PC-3 (cell line): ENCODE measurements around the gene TMEM132E. TPM values are rescaled to one million over a fixed set of nuclear protein-coding genes. Genes with fewer than 3 reads are reported as not detected.

Source experiments
- ATAC-seq: fragments of 200-7000 bp; cut with Tn5 transposase; 2 replicates; pipeline ENCODE4 v1.9.1; 2020; ENCODE audit warnings: mild to moderate bottlenecking, moderate library complexity
- BruUV-seq: library from RNA; stranded (reverse); fragments of 400-500 nt; replicated peaks from 2 replicates; lab custom pipeline; 2021; lab: Mats Ljungman, UMichigan
- CTCF ChIA-PET: fragments of 300-600 bp; sonication (Branson Sonifier 250); formaldehyde crosslinking; loops from one replicate; lab custom pipeline; 2022; ENCODE audit warnings: antibody characterized with exemption; lab: Charles Lee
- POLR2A ChIA-PET: fragments of 300-600 bp; sonication (Branson Sonifier 250); formaldehyde crosslinking; loops from one replicate; lab custom pipeline; 2022; ENCODE audit warnings: antibody characterized with exemption; ENCODE audit not compliant: unreplicated experiment; lab: Charles Lee
- DNase-seq: peaks from one replicate; pipeline ENCODE4 v3.0.0-alpha.2; 2015
- H2AFZ ChIP-seq: fragments of 300-600 bp; sonication (generic); 2 replicates; pipeline ENCODE4 v1.6.0; 2016; ENCODE audit warnings: antibody characterized with exemption, low read length
- H3F3A ChIP-seq: fragments of 300-600 bp; sonication (generic); one replicate; pipeline ENCODE4 v1.6.0; 2017; ENCODE audit warnings: antibody characterized with exemption, low read length, control low read depth, mild to moderate bottlenecking; ENCODE audit not compliant: unreplicated experiment
- H3K27ac ChIP-seq: fragments of 300-600 bp; sonication (generic); 2 replicates; pipeline ENCODE4 v1.5.1; 2016; ENCODE audit warnings: mild to moderate bottlenecking, low read length
- H3K27me3 ChIP-seq: fragments of 300-600 bp; sonication (generic); 2 replicates; pipeline ENCODE4 v1.6.1; 2016; ENCODE audit warnings: low read length, mixed read lengths
- H3K36me3 ChIP-seq: fragments of 300-600 bp; sonication (generic); 2 replicates; pipeline ENCODE4 v1.6.1; 2016; ENCODE audit warnings: low read depth, mixed run types, low read length, mixed read lengths
- H3K4me1 ChIP-seq: fragments of 300-600 bp; sonication (generic); 2 replicates; pipeline ENCODE4 v1.5.1; 2016; ENCODE audit warnings: low read length; ENCODE audit not compliant: insufficient read depth
- H3K4me2 ChIP-seq: fragments of 300-600 bp; sonication (generic); 2 replicates; pipeline ENCODE4 v1.6.0; 2016; ENCODE audit warnings: low read length
- H3K4me3 ChIP-seq: fragments of 300-600 bp; sonication (generic); 2 replicates; pipeline ENCODE4 v1.5.1; 2016; ENCODE audit warnings: mild to moderate bottlenecking, low read length, mixed read lengths
- H3K79me2 ChIP-seq: fragments of 300-600 bp; sonication (generic); 2 replicates; pipeline ENCODE4 v1.6.1; 2017; ENCODE audit warnings: low read length, mixed read lengths
- H3K9ac ChIP-seq: fragments of 300-600 bp; sonication (generic); 2 replicates; pipeline ENCODE4 v1.6.0; 2016; ENCODE audit warnings: mild to moderate bottlenecking, low read length
- H3K9me2 ChIP-seq: fragments of 300-600 bp; sonication (generic); replicated peaks from 2 replicates; pipeline ENCODE4 v1.6.1; 2016; ENCODE audit warnings: mixed run types, low read length, mixed read lengths
- H3K9me3 ChIP-seq: fragments of 300-600 bp; sonication (generic); 2 replicates; pipeline ENCODE4 v1.6.1; 2016; ENCODE audit warnings: low read length, mixed read lengths
- H4K20me1 ChIP-seq: fragments of 300-600 bp; sonication (generic); 2 replicates; pipeline ENCODE4 v1.6.1; 2016; ENCODE audit warnings: low read length, mixed read lengths
- CTCF ChIP-seq: fragments of 300-600 bp; sonication (generic); conservative IDR thresholded peaks from 2 replicates; pipeline ENCODE4 v1.5.1; 2017; ENCODE audit warnings: antibody characterized with exemption, low read depth, mild to moderate bottlenecking, low read length
- EZH2 ChIP-seq: fragments of 300-600 bp; sonication (generic); IDR thresholded peaks from one replicate; pipeline ENCODE4 v1.6.1; 2017; ENCODE audit warnings: antibody characterized with exemption, mild to moderate bottlenecking, low read length; ENCODE audit not compliant: unreplicated experiment
- EZH2phosphoT487 ChIP-seq: fragments of 300-600 bp; sonication (generic); IDR thresholded peaks from 2 replicates; pipeline ENCODE4 v1.6.1; 2018; ENCODE audit warnings: mild to moderate bottlenecking, antibody characterized with exemption, low read length, borderline replicate concordance
- intact Hi-C: fragments of 100-400 bp; cut with micrococcal nuclease; formaldehyde crosslinking; loops from 2 replicates; pipeline ENCODE4 v1.9.0; 2023
- total RNA-seq: library from RNA; depleted of rRNA; stranded (reverse); fragments of >200 nt; gene quantifications from 2 replicates; pipeline ENCODE4 v1.2.3, GENCODE V29; 2014

Gene TMEM132E
- total RNA-seq, 1 experiment from 2014 or later, result not detected

- Histone ChIP-seq H3K27me3 (peaks cover 11% of the 10 kb centered on the region), H3K27ac (no peak overlapping the region), H3K9me2 (no peaks in the 10 kb centered on the region), H3F3A (no peaks in the 10 kb centered on the region), H2AFZ (no peak overlapping the region), H3K4me1 (no peaks in the 10 kb centered on the region), H3K9ac (no peak overlapping the region), H3K9me3 (no peaks in the 10 kb centered on the region), H3K79me2 (no peaks in the 10 kb centered on the region), H4K20me1 (no peaks in the 10 kb centered on the region), H3K4me2 (no peak overlapping the region), H3K36me3 (no peaks in the 10 kb centered on the region), H3K4me3 (no peak overlapping the region)
- CTCF ChIA-PET, result no interaction called here
- POLR2A ChIA-PET, result no interaction called here
- TF ChIP-seq EZH2phosphoT487 (no peak), CTCF (no peak), EZH2 (no peak)
- ATAC-seq (no peak), DNase-seq (no peak)
- intact Hi-C loops, result no loop called here
- no TSS peak for BruUV-seq
These were observed 57.7 kb downstream of the TMEM132E start for GRCh38 chr17:34637041-34637547.

GRCh38 chr17:34637548-34638525, 58.5 kb downstream of the TMEM132E start:
- H3K36me3 ChIP-seq, result no peaks in the 10 kb centered on the region
- H3K4me2 ChIP-seq, result no peak overlapping the region
- ATAC-seq, result peak; percentile 42; the same call in 1 of the 2 replicates
- no TSS peak for BruUV-seq
- H3K27me3 ChIP-seq, result peaks cover 14% of the 10 kb centered on the region
- peak; percentile 57 for DNase-seq
- H3K27ac ChIP-seq, result no peak overlapping the region
- no peak overlapping the region for H2AFZ ChIP-seq
- CTCF ChIA-PET, result no interaction called here
- no peaks in the 10 kb centered on the region for H3K4me1 ChIP-seq
- no peaks in the 10 kb centered on the region for H3F3A ChIP-seq
- no peaks in the 10 kb centered on the region for H3K79me2 ChIP-seq
- H3K9ac ChIP-seq, result no peak overlapping the region
- H4K20me1 ChIP-seq, result no peaks in the 10 kb centered on the region
- no peaks in the 10 kb centered on the region for H3K9me2 ChIP-seq
- intact Hi-C loops, result no loop called here
- TF ChIP-seq CTCF (peak; percentile 66), EZH2 (no peak)
- no peaks in the 10 kb centered on the region for H3K9me3 ChIP-seq
- POLR2A ChIA-PET, result no interaction called here
- H3K4me3 ChIP-seq, result no peak overlapping the region
